Measurements from ENCODE around the gene INSM1. TPM values are rescaled to one million over a fixed set of nuclear protein-coding genes. Genes with fewer than 3 reads are reported as not detected.

Gene INSM1
- total and polyA plus RNA-seq, 2 donors (not counting 1 experiment from before 2014, with no cell fraction given) = not detected

- Histone ChIP-seq H4K20me1 (ENCODE audit: control insufficient read depth, extremely low read depth, insufficient read depth, low read length) (no peaks in the 10 kb centered on the region), H3K4me2 (ENCODE audit: extremely low read depth, insufficient read depth, low read length) (no peak overlapping the region), H3K27ac (ENCODE audit: insufficient read depth, low read length) (no peak overlapping the region), H3K9ac (ENCODE audit: insufficient read depth, low read length) (no peak overlapping the region), H3K79me2 (ENCODE audit: control insufficient read depth, insufficient read depth, low read length) (no peaks in the 10 kb centered on the region), H3K4me3 (replicated peaks in 1 of 4; ENCODE audit: control extremely low read depth in 1 of 4, insufficient read depth in 1 of 4, low read depth in 3 of 4, low read length in 4 of 4) (no peak overlapping the region), H2AFZ (ENCODE audit: low read length) (no peak overlapping the region), H3K36me3 (ENCODE audit: control insufficient read depth, insufficient read depth, low read length) (no peaks in the 10 kb centered on the region), H3K9me3 (ENCODE audit: control insufficient read depth, insufficient read depth, low read depth, low read length) (no peaks in the 10 kb centered on the region), H3K27me3 (ENCODE audit: control insufficient read depth, insufficient read depth, low read length) (no peaks in the 10 kb centered on the region), H3K4me1 (ENCODE audit: control insufficient read depth, extremely low read depth, insufficient read depth, low read length) (no peaks in the 10 kb centered on the region)
- no peak for TF ChIP-seq EZH2 (IDR thresholded peaks at IDR 0.05; ENCODE audit: low read length, missing control alignments)
- TF ChIP-seq CTCF (conservative IDR thresholded peaks at IDR 0.05 in 1 of 2, IDR thresholded peaks at IDR 0.05 in 1 of 2; ENCODE audit: low read depth in 1 of 2, low read length in 2 of 2) = no peak
- no peak for DNase-seq (ENCODE audit: low read depth in 2 of 2)
Observed at GRCh38 chr20:20329564-20329963, 38.3 kb upstream of the INSM1 start.

- DNase-seq (ENCODE audit: low read depth in 2 of 2) = no peak
- no peak overlapping the region for H3K27ac ChIP-seq (ENCODE audit: insufficient read depth, low read length)
- no peaks in the 10 kb centered on the region for H4K20me1 ChIP-seq (ENCODE audit: control insufficient read depth, extremely low read depth, insufficient read depth, low read length)
- H3K4me1 ChIP-seq (ENCODE audit: control insufficient read depth, extremely low read depth, insufficient read depth, low read length) = no peaks in the 10 kb centered on the region
- H3K4me3 ChIP-seq (replicated peaks in 1 of 4; ENCODE audit: control extremely low read depth in 1 of 4, insufficient read depth in 1 of 4, low read depth in 3 of 4, low read length in 4 of 4) = no peak overlapping the region
- no peak overlapping the region for H3K4me2 ChIP-seq (ENCODE audit: extremely low read depth, insufficient read depth, low read length)
- no peaks in the 10 kb centered on the region for H3K27me3 ChIP-seq (ENCODE audit: control insufficient read depth, insufficient read depth, low read length)
- no peaks in the 10 kb centered on the region for H3K79me2 ChIP-seq (ENCODE audit: control insufficient read depth, insufficient read depth, low read length)
- TF ChIP-seq CTCF (conservative IDR thresholded peaks at IDR 0.05 in 1 of 2, IDR thresholded peaks at IDR 0.05 in 1 of 2; ENCODE audit: low read depth in 1 of 2, low read length in 2 of 2) = no peak
- TF ChIP-seq EZH2 (IDR thresholded peaks at IDR 0.05; ENCODE audit: low read length, missing control alignments) = no peak
- H3K36me3 ChIP-seq (ENCODE audit: control insufficient read depth, insufficient read depth, low read length) = no peaks in the 10 kb centered on the region
- no peak overlapping the region for H3K9ac ChIP-seq (ENCODE audit: insufficient read depth, low read length)
- no peak overlapping the region for H2AFZ ChIP-seq (ENCODE audit: low read length)
- H3K9me3 ChIP-seq (ENCODE audit: control insufficient read depth, insufficient read depth, low read depth, low read length) = no peaks in the 10 kb centered on the region
Observed at GRCh38 chr20:20331156-20331555, 36.7 kb upstream of the INSM1 start.

- Histone ChIP-seq H3K4me3 (replicated peaks in 1 of 4; ENCODE audit: control extremely low read depth in 1 of 4, insufficient read depth in 1 of 4, low read depth in 3 of 4, low read length in 4 of 4) (no peak overlapping the region), H3K9me3 (ENCODE audit: control insufficient read depth, insufficient read depth, low read depth, low read length) (no peaks in the 10 kb centered on the region), H3K9ac (ENCODE audit: insufficient read depth, low read length) (no peak overlapping the region), H4K20me1 (ENCODE audit: control insufficient read depth, extremely low read depth, insufficient read depth, low read length) (no peaks in the 10 kb centered on the region), H2AFZ (ENCODE audit: low read length) (no peak overlapping the region), H3K4me1 (ENCODE audit: control insufficient read depth, extremely low read depth, insufficient read depth, low read length) (no peaks in the 10 kb centered on the region), H3K36me3 (ENCODE audit: control insufficient read depth, insufficient read depth, low read length) (no peaks in the 10 kb centered on the region), H3K27me3 (ENCODE audit: control insufficient read depth, insufficient read depth, low read length) (no peaks in the 10 kb centered on the region), H3K27ac (ENCODE audit: insufficient read depth, low read length) (no peak overlapping the region), H3K4me2 (ENCODE audit: extremely low read depth, insufficient read depth, low read length) (no peak overlapping the region), H3K79me2 (ENCODE audit: control insufficient read depth, insufficient read depth, low read length) (no peaks in the 10 kb centered on the region)
- TF ChIP-seq CTCF (conservative IDR thresholded peaks at IDR 0.05 in 1 of 2, IDR thresholded peaks at IDR 0.05 in 1 of 2; ENCODE audit: low read depth in 1 of 2, low read length in 2 of 2) = no peak
- TF ChIP-seq EZH2 (IDR thresholded peaks at IDR 0.05; ENCODE audit: low read length, missing control alignments) = no peak
- no peak for DNase-seq (ENCODE audit: low read depth in 2 of 2)
Observed at GRCh38 chr20:20331817-20332216, 36.1 kb upstream of the INSM1 start.
